Endothelial cell (in vitro differentiated cells): Measurements from ENCODE around the gene CENPU. TPM values are rescaled to one million over a fixed set of nuclear protein-coding genes. Genes with fewer than 3 reads are reported as not detected.

Source experiments
- DNase-seq: peaks from one replicate; pipeline ENCODE4 v3.0.0; 2021; ENCODE audit warnings: low spot score
- H3K27ac Mint-ChIP-seq: one replicate; pipeline ENCODE4 v1.8.0; 2021; ENCODE audit warnings: mixed read lengths, inconsistent platforms; ENCODE audit not compliant: unreplicated experiment
- H3K27me3 Mint-ChIP-seq: one replicate; pipeline ENCODE4 v1.8.0; 2021; ENCODE audit warnings: mild to moderate bottlenecking, moderate library complexity, mixed read lengths, inconsistent platforms; ENCODE audit not compliant: unreplicated experiment
- H3K36me3 Mint-ChIP-seq: one replicate; pipeline ENCODE4 v1.8.0; 2021; ENCODE audit warnings: mild to moderate bottlenecking, low read depth, mixed read lengths, inconsistent platforms; ENCODE audit not compliant: unreplicated experiment
- H3K4me1 Mint-ChIP-seq: one replicate; pipeline ENCODE4 v1.8.0; 2021; ENCODE audit warnings: mild to moderate bottlenecking, mixed read lengths, inconsistent platforms; ENCODE audit not compliant: unreplicated experiment
- H3K4me3 Mint-ChIP-seq: one replicate; pipeline ENCODE4 v1.8.0; 2021; ENCODE audit warnings: mild to moderate bottlenecking, mixed read lengths, inconsistent platforms; ENCODE audit not compliant: unreplicated experiment
- H3K9me3 Mint-ChIP-seq: one replicate; pipeline ENCODE4 v1.8.0; 2021; ENCODE audit warnings: mixed read lengths, inconsistent platforms; ENCODE audit not compliant: unreplicated experiment
- total RNA-seq: library from RNA; stranded (reverse); fragmentation: NEBNext Ultra II Directional; extraction: Animal tissue kit (Norgen Biotek cat#: 25700); gene quantifications from one replicate; pipeline ENCODE4 v1.2.1, GENCODE V29; 2021; ENCODE audit not compliant: unreplicated experiment
- TF ChIP-seq, protein P1 (sequence below): fragments of 200-600 bp; sonication (generic); IDR thresholded peaks from one replicate; pipeline ENCODE4 v1.5.0; 2021; ENCODE audit warnings: antibody characterized with exemption; ENCODE audit not compliant: unreplicated experiment

The CENPU gene
- total RNA-seq, 1 donor from 2014 or later, result 13.7 TPM

DNA sequence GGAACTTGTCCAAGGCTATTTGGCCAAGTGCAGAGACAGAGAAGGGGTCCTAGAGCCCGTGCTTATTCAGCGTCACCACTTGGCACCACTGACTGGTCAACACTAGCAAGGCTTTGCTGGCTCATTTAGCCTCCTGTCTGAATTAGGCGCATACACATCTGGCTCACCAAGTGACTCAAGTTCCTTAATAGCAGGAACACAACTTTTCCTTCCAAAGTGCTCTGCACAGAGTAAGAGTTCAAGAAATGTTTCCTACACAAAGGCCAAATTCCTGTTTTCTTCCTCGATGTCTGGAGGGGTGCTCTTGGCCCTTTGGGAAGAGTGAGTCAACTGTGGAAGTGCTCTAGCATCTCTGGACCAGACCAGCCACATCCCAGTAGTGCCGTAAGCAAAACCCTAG, 26.8 kb upstream of the CENPU start:
- H3K27me3 Mint-ChIP-seq, result no peaks in the 10 kb centered on the region
- H3K9me3 Mint-ChIP-seq, result no peaks in the 10 kb centered on the region
- no peaks in the 10 kb centered on the region for H3K4me1 Mint-ChIP-seq
- TF ChIP-seq, protein P1, sequence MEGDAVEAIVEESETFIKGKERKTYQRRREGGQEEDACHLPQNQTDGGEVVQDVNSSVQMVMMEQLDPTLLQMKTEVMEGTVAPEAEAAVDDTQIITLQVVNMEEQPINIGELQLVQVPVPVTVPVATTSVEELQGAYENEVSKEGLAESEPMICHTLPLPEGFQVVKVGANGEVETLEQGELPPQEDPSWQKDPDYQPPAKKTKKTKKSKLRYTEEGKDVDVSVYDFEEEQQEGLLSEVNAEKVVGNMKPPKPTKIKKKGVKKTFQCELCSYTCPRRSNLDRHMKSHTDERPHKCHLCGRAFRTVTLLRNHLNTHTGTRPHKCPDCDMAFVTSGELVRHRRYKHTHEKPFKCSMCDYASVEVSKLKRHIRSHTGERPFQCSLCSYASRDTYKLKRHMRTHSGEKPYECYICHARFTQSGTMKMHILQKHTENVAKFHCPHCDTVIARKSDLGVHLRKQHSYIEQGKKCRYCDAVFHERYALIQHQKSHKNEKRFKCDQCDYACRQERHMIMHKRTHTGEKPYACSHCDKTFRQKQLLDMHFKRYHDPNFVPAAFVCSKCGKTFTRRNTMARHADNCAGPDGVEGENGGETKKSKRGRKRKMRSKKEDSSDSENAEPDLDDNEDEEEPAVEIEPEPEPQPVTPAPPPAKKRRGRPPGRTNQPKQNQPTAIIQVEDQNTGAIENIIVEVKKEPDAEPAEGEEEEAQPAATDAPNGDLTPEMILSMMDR, result no peak
- no peaks in the 10 kb centered on the region for H3K36me3 Mint-ChIP-seq
- DNase-seq, result no peak
- H3K27ac Mint-ChIP-seq, result no peak overlapping the region
- no peak overlapping the region for H3K4me3 Mint-ChIP-seq

DNA sequence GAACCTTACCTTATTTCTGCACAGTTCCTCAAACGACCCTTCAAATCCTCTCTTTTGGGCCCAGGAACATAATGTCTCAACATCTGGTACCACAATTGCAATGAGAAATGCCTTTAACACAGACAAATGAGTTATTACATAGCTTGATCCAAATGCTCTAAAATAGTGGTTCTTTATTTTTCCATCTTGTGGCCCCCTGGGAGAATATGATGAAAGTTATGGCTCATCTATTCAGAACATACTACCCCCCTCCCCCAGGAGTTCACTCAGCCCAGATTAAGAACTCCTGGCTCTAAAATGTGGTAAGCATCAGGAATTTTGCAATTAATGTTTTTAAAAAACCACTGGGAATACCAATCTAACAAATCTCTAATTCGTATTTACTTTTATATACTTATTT, 23.9 kb upstream of the CENPU start:
- H3K9me3 Mint-ChIP-seq, result no peaks in the 10 kb centered on the region
- no peak overlapping the region for H3K27ac Mint-ChIP-seq
- TF ChIP-seq, protein P1, result no peak
- H3K4me3 Mint-ChIP-seq, result no peak overlapping the region
- H3K4me1 Mint-ChIP-seq, result no peaks in the 10 kb centered on the region
- no peaks in the 10 kb centered on the region for H3K27me3 Mint-ChIP-seq
- no peak for DNase-seq
- H3K36me3 Mint-ChIP-seq, result no peaks in the 10 kb centered on the region

GRCh38 chr4:184756399-184756798, 22.5 kb upstream of the CENPU start:
- Mint-ChIP-seq H3K36me3 (no peaks in the 10 kb centered on the region), H3K9me3 (no peaks in the 10 kb centered on the region), H3K27me3 (no peaks in the 10 kb centered on the region), H3K4me3 (no peak overlapping the region), H3K27ac (no peak overlapping the region), H3K4me1 (no peaks in the 10 kb centered on the region)
- DNase-seq, result no peak
- TF ChIP-seq, protein P1, result no peak

GRCh38 chr4:184755278-184755677, 21.4 kb upstream of the CENPU start:
- Mint-ChIP-seq H3K27ac (no peak overlapping the region), H3K4me1 (no peaks in the 10 kb centered on the region), H3K36me3 (no peaks in the 10 kb centered on the region), H3K27me3 (no peaks in the 10 kb centered on the region), H3K9me3 (no peaks in the 10 kb centered on the region), H3K4me3 (no peak overlapping the region)
- TF ChIP-seq, protein P1, result no peak
- DNase-seq, result no peak

GRCh38 chr4:184752496-184753275, 18.8 kb upstream of the CENPU start:
- Mint-ChIP-seq H3K27me3 (peaks cover 7% of the 10 kb centered on the region), H3K4me1 (no peaks in the 10 kb centered on the region), H3K9me3 (no peaks in the 10 kb centered on the region), H3K4me3 (no peak overlapping the region), H3K36me3 (no peaks in the 10 kb centered on the region), H3K27ac (no peak overlapping the region)
- no peak for DNase-seq
- TF ChIP-seq, protein P1, result no peak
